WTC11 (cell line): ENCODE data around the gene ZNF749.

Experiments
- CTCF ChIP-seq: fragments of 200-600 bp; IDR thresholded peaks from 2 replicates; pipeline ENCODE4 v1.8.0; 2022; ENCODE audit warnings: antibody characterized with exemption
- ESRRA ChIP-seq: sonication (generic); formaldehyde crosslinking; IDR thresholded peaks from 2 replicates; pipeline ENCODE4 v1.8.1; 2022; ENCODE audit warnings: mild to moderate bottlenecking, missing genetic modification reagents, borderline replicate concordance
- JAZF1 ChIP-seq: fragments of 250-450 bp; sonication (Bioruptor Pico); IDR thresholded peaks from 2 replicates; pipeline ENCODE4 v1.9.0; 2021; ENCODE audit warnings: moderate library complexity, mild to moderate bottlenecking, inconsistent platforms
- PRRX2 ChIP-seq: fragments of 250-450 bp; sonication (Bioruptor Pico); IDR thresholded peaks from 2 replicates; pipeline ENCODE4 v1.8.0; 2021; ENCODE audit warnings: mild to moderate bottlenecking
- RELA ChIP-seq: sonication (generic); formaldehyde crosslinking; IDR thresholded peaks from 2 replicates; pipeline ENCODE4 v1.8.1; 2022; ENCODE audit warnings: missing genetic modification reagents, mild to moderate bottlenecking, borderline replicate concordance
- SP1 ChIP-seq: sonication (generic); formaldehyde crosslinking; conservative IDR thresholded peaks from 2 replicates; pipeline ENCODE4 v1.8.1; 2022; ENCODE audit warnings: missing genetic modification reagents
- TCF7 ChIP-seq: sonication (generic); formaldehyde crosslinking; IDR thresholded peaks from 2 replicates; pipeline ENCODE4 v1.8.0; 2022; ENCODE audit warnings: mild to moderate bottlenecking, low read depth, missing genetic modification reagents, moderate library complexity
- TEAD4 ChIP-seq: sonication (generic); formaldehyde crosslinking; IDR thresholded peaks from 2 replicates; pipeline ENCODE4 v1.8.0; 2022; ENCODE audit warnings: mild to moderate bottlenecking, missing genetic modification reagents
- ZNF138 ChIP-seq: sonication (generic); formaldehyde crosslinking; conservative IDR thresholded peaks from 2 replicates; pipeline ENCODE4 v1.8.1; 2022; ENCODE audit warnings: mild to moderate bottlenecking, moderate library complexity, missing genetic modification reagents
- ZNF263 ChIP-seq: sonication (generic); formaldehyde crosslinking; IDR thresholded peaks from 2 replicates; pipeline ENCODE4 v1.8.1; 2022; ENCODE audit warnings: low read depth, mild to moderate bottlenecking, moderate library complexity, missing genetic modification reagents
- TF ChIP-seq, protein P1 (sequence below): sonication (generic); formaldehyde crosslinking; IDR thresholded peaks from 2 replicates; pipeline ENCODE4 v1.8.0; 2022; ENCODE audit warnings: missing genetic modification reagents
- TF ChIP-seq, protein P2 (sequence below): sonication (generic); formaldehyde crosslinking; IDR thresholded peaks from 2 replicates; pipeline ENCODE4 v1.8.1; 2023; ENCODE audit warnings: mild to moderate bottlenecking, missing genetic modification reagents, moderate library complexity
- TF ChIP-seq, protein P3 (sequence below): sonication (generic); formaldehyde crosslinking; IDR thresholded peaks from 2 replicates; pipeline ENCODE4 v1.8.1; 2023; ENCODE audit warnings: mild to moderate bottlenecking, missing genetic modification reagents, moderate library complexity

DNA sequence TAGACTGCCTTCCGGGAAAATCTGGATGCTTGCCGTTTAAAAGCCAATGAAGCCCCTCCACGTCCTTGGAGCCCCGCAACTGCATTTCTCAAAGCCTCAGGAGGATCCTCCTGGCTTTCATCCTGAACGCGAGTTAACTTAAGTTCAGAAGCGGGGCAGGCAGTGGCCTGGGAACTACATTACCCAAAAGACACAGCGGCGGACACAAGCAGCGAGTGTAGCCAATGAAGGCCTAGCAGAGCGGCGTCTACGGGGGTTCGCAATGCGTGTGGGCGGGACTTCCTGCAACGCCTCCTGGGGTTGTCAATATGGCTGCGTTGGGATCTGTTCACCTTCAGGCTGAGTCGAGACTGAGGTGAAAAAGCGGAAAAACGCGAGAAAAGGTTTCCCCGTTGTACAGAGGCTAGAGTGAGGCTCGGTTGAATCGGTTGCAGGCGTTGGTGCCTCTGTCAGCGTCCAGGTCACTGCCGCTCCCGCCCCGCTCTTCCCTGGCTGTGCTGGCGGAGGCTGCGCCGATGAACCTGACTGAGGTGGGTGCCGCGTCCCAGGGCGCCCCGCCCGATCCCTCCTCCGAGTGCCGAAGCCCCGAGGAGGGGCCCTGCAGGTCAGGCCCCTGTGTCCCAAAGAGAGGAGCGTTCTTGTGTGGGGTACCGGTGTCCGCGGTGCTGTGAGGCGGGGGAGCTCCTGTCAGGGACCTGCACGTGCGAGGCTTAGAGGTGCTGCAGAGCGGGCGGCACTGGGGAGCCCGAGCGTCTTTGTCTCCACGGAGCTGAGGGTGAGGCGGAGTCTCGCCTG is 24.1 kb upstream of the ZNF749 start, which contains the start of gene ZNF17:
- TF ChIP-seq, protein P1, sequence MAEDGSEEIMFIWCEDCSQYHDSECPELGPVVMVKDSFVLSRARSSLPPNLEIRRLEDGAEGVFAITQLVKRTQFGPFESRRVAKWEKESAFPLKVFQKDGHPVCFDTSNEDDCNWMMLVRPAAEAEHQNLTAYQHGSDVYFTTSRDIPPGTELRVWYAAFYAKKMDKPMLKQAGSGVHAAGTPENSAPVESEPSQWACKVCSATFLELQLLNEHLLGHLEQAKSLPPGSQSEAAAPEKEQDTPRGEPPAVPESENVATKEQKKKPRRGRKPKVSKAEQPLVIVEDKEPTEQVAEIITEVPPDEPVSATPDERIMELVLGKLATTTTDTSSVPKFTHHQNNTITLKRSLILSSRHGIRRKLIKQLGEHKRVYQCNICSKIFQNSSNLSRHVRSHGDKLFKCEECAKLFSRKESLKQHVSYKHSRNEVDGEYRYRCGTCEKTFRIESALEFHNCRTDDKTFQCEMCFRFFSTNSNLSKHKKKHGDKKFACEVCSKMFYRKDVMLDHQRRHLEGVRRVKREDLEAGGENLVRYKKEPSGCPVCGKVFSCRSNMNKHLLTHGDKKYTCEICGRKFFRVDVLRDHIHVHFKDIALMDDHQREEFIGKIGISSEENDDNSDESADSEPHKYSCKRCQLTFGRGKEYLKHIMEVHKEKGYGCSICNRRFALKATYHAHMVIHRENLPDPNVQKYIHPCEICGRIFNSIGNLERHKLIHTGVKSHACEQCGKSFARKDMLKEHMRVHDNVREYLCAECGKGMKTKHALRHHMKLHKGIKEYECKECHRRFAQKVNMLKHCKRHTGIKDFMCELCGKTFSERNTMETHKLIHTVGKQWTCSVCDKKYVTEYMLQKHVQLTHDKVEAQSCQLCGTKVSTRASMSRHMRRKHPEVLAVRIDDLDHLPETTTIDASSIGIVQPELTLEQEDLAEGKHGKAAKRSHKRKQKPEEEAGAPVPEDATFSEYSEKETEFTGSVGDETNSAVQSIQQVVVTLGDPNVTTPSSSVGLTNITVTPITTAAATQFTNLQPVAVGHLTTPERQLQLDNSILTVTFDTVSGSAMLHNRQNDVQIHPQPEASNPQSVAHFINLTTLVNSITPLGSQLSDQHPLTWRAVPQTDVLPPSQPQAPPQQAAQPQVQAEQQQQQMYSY (CRISPR knock-in tag) = no peak
- TF ChIP-seq JAZF1 (no peak), CTCF (no peak), RELA (CRISPR knock-in tag) (no peak), ZNF263 (CRISPR knock-in tag) (no peak), TEAD4 (CRISPR knock-in tag) (no peak), ESRRA (no peak), ZNF138 (CRISPR knock-in tag) (no peak), TCF7 (no peak), PRRX2 (CRISPR knock-in tag) (no peak), SP1 (peak; percentile 82)
- TF ChIP-seq, protein P2, sequence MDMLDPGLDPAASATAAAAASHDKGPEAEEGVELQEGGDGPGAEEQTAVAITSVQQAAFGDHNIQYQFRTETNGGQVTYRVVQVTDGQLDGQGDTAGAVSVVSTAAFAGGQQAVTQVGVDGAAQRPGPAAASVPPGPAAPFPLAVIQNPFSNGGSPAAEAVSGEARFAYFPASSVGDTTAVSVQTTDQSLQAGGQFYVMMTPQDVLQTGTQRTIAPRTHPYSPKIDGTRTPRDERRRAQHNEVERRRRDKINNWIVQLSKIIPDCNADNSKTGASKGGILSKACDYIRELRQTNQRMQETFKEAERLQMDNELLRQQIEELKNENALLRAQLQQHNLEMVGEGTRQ (CRISPR knock-in tag) = no peak
- TF ChIP-seq, protein P3, sequence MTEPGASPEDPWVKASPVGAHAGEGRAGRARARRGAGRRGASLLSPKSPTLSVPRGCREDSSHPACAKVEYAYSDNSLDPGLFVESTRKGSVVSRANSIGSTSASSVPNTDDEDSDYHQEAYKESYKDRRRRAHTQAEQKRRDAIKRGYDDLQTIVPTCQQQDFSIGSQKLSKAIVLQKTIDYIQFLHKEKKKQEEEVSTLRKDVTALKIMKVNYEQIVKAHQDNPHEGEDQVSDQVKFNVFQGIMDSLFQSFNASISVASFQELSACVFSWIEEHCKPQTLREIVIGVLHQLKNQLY (CRISPR knock-in tag) = no peak
